GM21381 (cell line): ENCODE measurements around the gene CEBPZ.
"Not testable (repeated sequence)": the region's sequence is repeated elsewhere in the genome, so short reads cannot be mapped to it uniquely, and the experiment has no call there.

Source experiments
- ATAC-seq: cut with Tn5 transposase; IDR thresholded peaks from one replicate; pipeline ENCODE4 v1.9.1; 2021; ENCODE audit warnings: mild to moderate bottlenecking, moderate library complexity; ENCODE audit not compliant: unreplicated experiment

CEBPZ gene

DNA sequence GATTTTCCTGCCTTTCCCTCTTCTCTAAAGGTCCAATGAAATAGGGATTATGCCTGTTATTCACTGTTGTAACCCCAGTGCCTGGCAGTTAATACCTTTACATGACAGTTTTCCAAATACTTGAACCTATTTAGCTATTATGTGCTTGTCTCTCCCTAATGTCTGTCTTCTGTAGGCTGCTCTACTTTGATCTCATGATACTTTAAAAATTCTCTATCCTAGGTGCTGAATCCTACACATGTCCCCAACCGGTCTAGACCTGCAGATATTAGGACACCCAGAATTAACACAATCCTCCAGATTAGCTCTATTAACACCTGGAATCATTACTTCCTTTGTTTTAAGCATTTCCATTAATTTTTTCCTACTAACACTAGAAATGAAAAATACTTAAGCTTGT lies 7.3 kb downstream of the CEBPZ start:
- ATAC-seq: no peak

GRCh38 chr2:37223131-37223530 lies 8.3 kb downstream of the CEBPZ start:
- ATAC-seq: no peak

DNA sequence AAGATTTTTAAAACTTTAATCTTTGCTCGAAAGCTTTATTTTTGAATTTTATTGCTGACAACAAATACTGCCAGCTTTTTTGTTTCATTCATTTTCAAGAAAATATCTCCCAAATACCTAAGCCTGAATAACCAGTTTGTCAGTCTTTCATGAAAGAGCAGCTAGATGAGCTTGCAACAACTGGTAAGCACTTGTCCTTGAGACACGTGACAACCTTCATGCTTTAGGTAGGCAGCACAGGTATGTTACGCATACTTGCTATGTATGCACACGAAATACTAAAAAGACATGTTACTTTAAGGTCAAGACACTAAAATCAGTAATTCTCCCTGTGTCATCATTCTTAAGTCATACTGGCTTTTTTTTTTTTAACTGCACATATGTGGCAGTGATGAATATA lies 12.3 kb downstream of the CEBPZ start:
- ATAC-seq: no peak

GRCh38 chr2:37215250-37215649 lies 16.1 kb downstream of the CEBPZ start:
- no peak for ATAC-seq

DNA sequence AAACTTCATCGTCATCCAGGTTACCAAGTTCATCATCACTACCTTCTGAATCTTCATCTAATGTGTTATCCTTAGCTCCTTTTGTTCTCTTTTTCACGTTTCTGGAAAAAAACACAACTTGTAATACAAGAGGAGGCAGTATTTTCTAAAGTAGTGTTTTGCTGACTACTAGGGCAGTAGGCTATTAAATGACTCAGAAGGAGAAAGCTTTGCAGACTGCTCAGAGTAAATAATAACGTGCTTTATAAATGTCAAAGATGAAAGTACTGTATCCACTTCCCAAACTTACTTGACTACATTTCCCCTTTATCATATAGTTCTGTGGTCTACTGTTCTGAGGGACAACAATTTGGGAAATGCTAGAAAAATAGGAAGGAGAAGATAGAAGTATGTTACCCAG lies 19.5 kb downstream of the CEBPZ start:
- no peak for ATAC-seq

DNA sequence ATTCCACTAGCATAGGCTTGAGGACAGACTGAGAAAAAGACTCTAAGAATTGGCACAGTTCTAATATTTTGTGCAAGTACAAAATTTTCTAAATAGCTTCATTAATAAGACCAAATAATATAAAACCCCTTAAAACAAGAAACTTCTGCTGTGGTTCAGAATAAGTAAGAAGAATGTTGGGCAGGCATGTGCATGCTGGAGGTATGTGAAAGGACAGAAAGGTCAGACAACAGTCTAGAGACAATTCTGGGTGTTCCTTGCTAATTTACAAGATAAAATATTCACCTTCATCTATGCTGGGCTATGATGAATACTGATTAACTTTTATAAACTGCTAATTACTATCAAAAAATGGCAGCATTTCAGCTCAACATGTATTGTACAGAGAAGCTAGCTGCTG lies 20.2 kb downstream of the CEBPZ start:
- no peak for ATAC-seq

- not testable (repeated sequence) for ATAC-seq
Measured at GRCh38 chr2:37206760-37207159, 24.6 kb downstream of the CEBPZ start.

DNA sequence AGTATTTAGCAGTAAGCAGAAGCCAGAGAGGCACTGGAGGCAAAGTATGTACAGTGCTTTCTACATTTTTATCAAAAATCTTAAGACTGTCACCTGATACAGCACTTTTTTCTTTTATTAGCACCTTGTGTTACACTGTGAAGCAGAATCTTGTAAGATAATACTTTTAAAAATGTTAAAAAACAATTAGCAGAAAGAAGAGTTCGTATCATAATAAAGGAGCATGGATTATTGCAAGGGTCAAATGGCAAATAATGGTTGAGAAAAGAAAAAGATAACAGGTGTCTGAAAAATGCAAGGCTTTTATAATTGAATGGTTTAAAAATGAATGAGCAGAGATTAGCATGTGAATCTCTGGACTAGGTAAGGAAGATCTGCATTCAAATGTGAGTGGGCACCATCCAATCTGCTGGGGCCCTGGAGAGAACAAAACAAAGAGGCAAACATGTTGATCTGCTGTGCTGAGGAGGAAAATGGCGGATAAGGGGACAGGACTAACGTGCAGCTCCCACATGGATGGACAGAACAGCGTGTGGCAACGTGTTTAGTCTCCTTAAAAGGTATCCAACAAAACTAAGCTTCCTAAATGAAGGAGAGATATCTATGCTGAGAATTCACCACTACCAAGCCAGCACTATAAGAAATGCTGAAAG lies 25.6 kb downstream of the CEBPZ start:
- ATAC-seq: no peak

- ATAC-seq: not testable (repeated sequence)
Measured at GRCh38 chr2:37205071-37205661, 26.2 kb downstream of the CEBPZ start.

DNA sequence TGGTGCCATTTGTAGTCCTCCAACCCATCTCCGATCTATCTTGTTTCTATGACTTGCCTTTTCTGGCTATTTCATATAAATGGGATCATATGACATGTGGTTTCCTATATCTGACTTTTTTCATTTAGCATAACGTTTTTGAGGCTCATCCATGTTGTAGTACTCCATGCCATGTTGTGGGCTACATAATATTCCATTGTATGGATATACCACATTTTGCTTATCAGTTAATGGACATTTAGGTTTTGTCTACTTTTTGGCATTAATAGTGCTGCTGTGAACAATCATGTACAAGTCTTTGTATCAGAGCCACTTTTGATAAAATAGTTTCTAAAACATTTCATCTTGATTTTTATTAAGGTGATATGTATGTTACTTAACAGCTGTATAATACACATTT lies 27.7 kb downstream of the CEBPZ start:
- ATAC-seq: no peak

- no peak for ATAC-seq
Measured at GRCh38 chr2:37201766-37202165, 29.6 kb downstream of the CEBPZ start.

DNA sequence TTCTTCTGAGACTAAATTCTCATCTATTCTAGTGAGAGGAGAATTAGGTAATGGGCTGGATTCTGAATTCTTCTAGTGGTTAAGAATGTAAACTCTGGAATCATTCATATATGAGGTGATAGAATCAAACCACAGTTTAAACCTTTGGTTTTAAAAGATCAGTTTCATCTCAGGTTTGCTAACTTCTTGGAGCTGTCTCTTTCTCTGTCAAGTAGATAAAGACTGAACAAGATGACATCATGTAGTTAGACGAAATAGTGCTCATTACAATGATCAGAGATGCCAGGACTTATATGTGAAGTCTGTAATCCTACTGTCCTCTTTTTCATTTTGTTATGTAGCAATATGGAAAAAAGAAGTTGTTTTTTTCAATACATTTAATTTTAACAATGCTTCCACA lies 30.2 kb downstream of the CEBPZ start:
- ATAC-seq: no peak

DNA sequence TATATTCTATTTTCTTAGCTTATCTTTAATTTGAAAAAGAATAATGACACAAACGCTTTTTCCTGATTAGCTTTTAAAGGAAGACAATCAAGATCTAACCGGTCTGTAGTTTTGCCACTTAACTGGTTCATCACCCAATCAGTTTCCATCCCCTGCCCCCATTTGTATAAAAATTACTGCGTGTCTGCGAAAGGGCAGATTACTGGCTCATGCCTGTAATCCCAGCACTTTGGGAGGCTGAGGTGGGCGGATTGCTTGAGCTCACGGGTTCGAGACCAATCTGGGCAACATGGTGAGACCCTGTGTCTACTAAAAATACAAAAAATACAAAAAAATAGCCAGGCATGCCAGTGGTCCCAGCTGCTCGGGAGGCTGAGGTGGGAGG lies 32.7 kb downstream of the CEBPZ start:
- ATAC-seq: no peak

GRCh38 chr2:37196320-37197195 lies 34.8 kb downstream of the CEBPZ start, which contains the start of gene CEBPZOS:
Gene CEBPZOS (plus strand): TSS chr2:37196496. CDS start chr2:37199705, 3,209 bp downstream.
- ATAC-seq: peak; percentile 74

- ATAC-seq: not testable (repeated sequence)
Measured at GRCh38 chr2:37195862-37196319, 35.5 kb downstream of the CEBPZ start.

GRCh38 chr2:37192551-37192950 lies 38.8 kb downstream of the CEBPZ start:
- no peak for ATAC-seq

DNA sequence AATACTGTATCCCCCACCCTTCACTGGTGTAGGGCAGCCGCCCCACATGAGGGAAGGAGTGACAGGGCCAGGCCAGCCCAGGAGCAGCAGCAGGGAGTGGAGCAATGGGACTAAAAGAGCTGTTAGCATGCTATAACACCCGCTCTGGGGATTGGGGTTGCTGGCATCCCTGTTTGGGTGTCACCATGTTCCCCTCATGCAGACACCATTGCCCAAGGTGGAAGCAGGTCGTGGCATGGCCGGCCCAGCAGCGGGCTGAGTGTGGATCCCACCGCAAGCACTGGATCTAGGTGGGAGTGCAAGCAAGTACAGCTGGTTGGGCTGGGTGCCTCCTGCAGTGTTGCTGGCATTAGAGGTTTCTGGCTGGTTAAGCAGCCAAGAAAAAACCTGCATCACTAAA lies 39.6 kb downstream of the CEBPZ start:
- no peak for ATAC-seq

- no peak for ATAC-seq
Measured at GRCh38 chr2:37191253-37191652, 40.1 kb downstream of the CEBPZ start.

GRCh38 chr2:37190290-37190689 lies 41.1 kb downstream of the CEBPZ start:
- ATAC-seq: no peak

DNA sequence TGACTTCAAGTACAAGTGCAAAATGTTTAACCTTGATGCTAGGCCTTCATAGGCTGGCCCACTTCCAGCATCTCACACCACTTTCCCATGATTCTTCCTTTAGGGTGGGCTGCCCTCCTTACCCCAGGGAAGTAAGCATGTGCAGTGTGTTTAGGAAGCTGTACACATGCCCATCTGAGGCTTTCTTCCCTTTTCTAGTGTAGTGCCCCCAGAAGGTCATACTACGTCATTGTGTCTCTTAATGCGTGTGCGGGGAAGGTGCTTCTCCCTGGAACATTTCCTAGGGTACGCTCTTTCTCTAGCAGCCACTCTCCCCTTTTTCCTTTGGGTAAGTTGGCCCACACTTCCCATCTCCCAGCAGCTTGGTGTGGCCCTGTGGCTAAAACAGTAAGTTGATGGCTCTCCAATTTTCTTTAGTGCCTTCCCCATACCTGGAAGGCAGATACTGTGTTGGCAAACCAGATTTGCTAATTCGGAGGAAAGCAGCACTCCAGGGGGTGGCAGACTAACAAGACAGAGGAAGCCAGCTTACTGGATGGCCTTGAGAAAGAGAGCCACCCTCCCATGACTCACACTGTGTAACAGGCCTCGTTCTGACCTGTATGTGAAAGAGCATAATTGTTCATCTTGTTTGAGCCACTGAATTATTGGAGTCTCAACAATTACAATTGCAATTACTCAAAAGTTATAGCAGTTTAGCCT lies 41.8 kb downstream of the CEBPZ start:
- ATAC-seq: no peak

DNA sequence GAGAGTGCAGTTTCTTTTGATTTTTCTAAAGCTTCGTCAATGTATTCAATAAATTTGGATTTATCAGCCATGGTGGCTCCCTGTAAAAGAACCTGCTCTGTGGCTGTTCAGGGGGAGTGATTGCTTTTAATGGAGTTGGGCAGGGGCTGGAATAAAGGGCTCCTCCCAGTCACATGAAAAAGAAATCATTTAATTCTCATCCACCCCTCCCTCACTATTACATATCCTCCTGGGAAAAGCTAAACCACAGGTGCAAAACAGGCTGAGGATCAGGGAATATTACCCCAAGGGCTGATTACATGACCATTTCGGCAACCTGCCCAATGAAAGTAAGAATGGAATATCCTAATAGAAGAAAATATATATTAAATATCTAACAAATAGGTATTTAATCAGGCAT lies 42.8 kb downstream of the CEBPZ start, which contains the start of gene SULT6B1:
Gene SULT6B1 (minus strand): TSS at position 101 of the 400 bp plus-strand sequence. CDS start 30 bp downstream, at position 71.
- ATAC-seq: no peak
